Pancreas (tissue), 10 donors: ENCODE measurements around the gene KRTAP19-1. TPM values are rescaled to one million over a fixed set of nuclear protein-coding genes. Genes with fewer than 3 reads are reported as not detected.

Source experiments
- ATAC-seq, 4 donors: fragments of 200-7000 bp; cut with Tn5 transposase; one replicate each; pipeline versions ENCODE4 v1.8.0 to v1.9.1; 2020; ENCODE audit warnings: mild to moderate bottlenecking in 4 of 4, moderate library complexity in 4 of 4
- DNase-seq, 6 donors: peaks; one replicate each; pipeline ENCODE4 v3.0.0-alpha.2; 2020
- FAIRE-seq: peaks from 2 replicates; lab custom pipeline; 2012; peaks lifted over from hg19 to GRCh38; lab: Jason Lieb, UNC
- H3K27ac ChIP-seq, 4 donors: fragments of 200-600 bp; sonication (generic); 1 replicate in 3 of 4; 2 replicates in 1 of 4; pipeline versions ENCODE4 v1.5.0 to v1.8.0; 2020
- H3K27me3 ChIP-seq, 4 donors: fragments of 200-600 bp; one replicate each; pipeline ENCODE4 v1.8.0; 2021
- H3K36me3 ChIP-seq, 3 donors: fragments of 200-600 bp; sonication (generic) in 1 of 3; one replicate each; pipeline versions ENCODE4 v1.5.0 to v1.8.0; 2020 to 2021
- H3K4me1 ChIP-seq, 3 donors: fragments of 200-600 bp; one replicate each; pipeline ENCODE4 v1.8.0; 2021
- H3K4me3 ChIP-seq, 4 donors: fragments of 200-600 bp; sonication (generic) in 2 of 4; one replicate each; pipeline versions ENCODE4 v1.5.0 to v1.8.0; 2020 to 2021
- H3K9me3 ChIP-seq, 4 donors: fragments of 200-600 bp; one replicate each; pipeline ENCODE4 v1.8.0; 2021
- CTCF ChIP-seq, 4 donors: fragments of 200-600 bp; sonication (generic) in 3 of 4; IDR thresholded peaks; one replicate each; pipeline versions ENCODE4 v1.5.0 to v1.8.0; 2021; ENCODE audit warnings: antibody characterized with exemption in 4 of 4
- WGBS, 2 donors: extraction: QIAGEN DNeasy Blood & Tissue Kit; methylation state at CpG; one replicate each; pipeline ENCODE4 v1.1.7; 2013; 5-methylcytosine and 5-hydroxymethylcytosine counted together
- intact Hi-C, 3 donors: fragments of 100-400 bp; cut with DNase I; formaldehyde crosslinking; loops; one replicate each; pipeline versions ENCODE4 v1.11.1 to v1.14.2; 2022
- polyA plus RNA-seq, 2 donors: library from polyadenylated mRNA; stranded (reverse); fragments of 200-250 nt; gene quantifications; one replicate each; pipeline ENCODE4 v1.2.3, GENCODE V29; 2013
- total RNA-seq, 6 donors: library from RNA; stranded (reverse); fragmentation: NEBNext Ultra II Directional in 4 of 6; extraction: Animal tissue kit (Norgen Biotek cat#: 25700) in 4 of 6; gene quantifications; one replicate each; pipeline versions ENCODE4 v1.2.1 to v1.2.4, GENCODE V29; 2021 to 2023
- donor health status: healthy with polysubstance abuse.
- donor health status: DM: no; HTN: no; CAD: no; lungs with moderate emphysema.
- donor health status: DM: no; HTN: no; CAD: no.
- donor health status: control.
- donor health status: control.
- donor health status: Bipolar disorder and iron deficiency.
- donor health status: DM: yes; HTN: yes; CAD: no.
- donor health status: DM: no; HTN: no; CAD: no.
- donor health status: DM: no; HTN: no; CAD: no.
- donor health status: DM: yes; HTN: yes; CAD: no.

Gene KRTAP19-1
- total and polyA plus RNA-seq, 8 donors, result not detected

DNA sequence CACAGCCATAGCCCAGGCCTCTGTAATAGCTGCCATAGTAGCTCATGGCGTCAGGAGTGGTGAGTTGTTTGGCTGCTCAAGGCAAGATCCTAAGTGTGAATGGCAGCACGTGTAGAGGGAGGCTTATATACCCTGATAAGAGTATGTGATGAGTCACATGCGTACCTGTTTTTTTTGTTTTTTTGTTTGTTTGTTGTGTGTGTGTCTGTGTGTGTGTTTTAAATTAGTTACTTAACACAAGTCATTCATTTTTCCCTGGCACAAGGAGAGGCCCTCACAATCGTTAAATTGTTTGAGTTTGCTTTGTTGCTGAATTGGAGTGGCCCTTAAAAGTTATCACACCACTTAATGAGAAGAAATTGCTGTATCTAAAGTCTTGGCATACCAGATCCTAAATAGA lies 16.9 kb upstream of the KRTAP19-1 start, which contains the start of gene KRTAP19-4:
KRTAP19-4 (minus strand) TSS at position 101 of the 400 bp plus-strand sequence; CDS start at position 46, 55 bp downstream.
- FAIRE-seq (no peak), DNase-seq (no peak), ATAC-seq (no peak)
- Histone ChIP-seq H3K27me3 (no peaks in the 10 kb centered on the region), H3K27ac (no peak within 1 kb of the TSS), H3K36me3 (no peaks in the 10 kb centered on the region), H3K4me1 (no peaks in the 10 kb centered on the region), H3K4me3 (no peak within 1 kb of the TSS), H3K9me3 (no peaks in the 10 kb centered on the region)
- no peak for TF ChIP-seq CTCF (IDR thresholded peaks at IDR 0.05)
- intact Hi-C loops, result no loop called here
- 47 to 59% methylated on average over 4 of the region's 4 CpGs for WGBS, 2 donors

GRCh38 chr21:30491963-30492428 lies 11.8 kb upstream of the KRTAP19-1 start, which contains the start of gene KRTAP19-3:
TSS of gene KRTAP19-3 (minus strand) at chr21:30492013. CDS start at chr21:30491957, 56 bp downstream.
- no peak within 1 kb of the TSS for H3K4me3 ChIP-seq
- DNase-seq (no peak), FAIRE-seq (no peak), ATAC-seq (no peak)
- peaks cover 0 to 4% (median 0%) of the 10 kb centered on the region in 4 donors for H3K27me3 ChIP-seq
- H3K4me1 ChIP-seq, result no peaks in the 10 kb centered on the region
- intact Hi-C loops, result no loop called here
- 69 to 81% methylated on average over 2 of the region's 2 CpGs for WGBS, 2 donors
- TF ChIP-seq CTCF (IDR thresholded peaks at IDR 0.05), result no peak
- H3K36me3 ChIP-seq, result no peaks in the 10 kb centered on the region
- no peaks in the 10 kb centered on the region for H3K9me3 ChIP-seq
- no peak within 1 kb of the TSS for H3K27ac ChIP-seq

DNA sequence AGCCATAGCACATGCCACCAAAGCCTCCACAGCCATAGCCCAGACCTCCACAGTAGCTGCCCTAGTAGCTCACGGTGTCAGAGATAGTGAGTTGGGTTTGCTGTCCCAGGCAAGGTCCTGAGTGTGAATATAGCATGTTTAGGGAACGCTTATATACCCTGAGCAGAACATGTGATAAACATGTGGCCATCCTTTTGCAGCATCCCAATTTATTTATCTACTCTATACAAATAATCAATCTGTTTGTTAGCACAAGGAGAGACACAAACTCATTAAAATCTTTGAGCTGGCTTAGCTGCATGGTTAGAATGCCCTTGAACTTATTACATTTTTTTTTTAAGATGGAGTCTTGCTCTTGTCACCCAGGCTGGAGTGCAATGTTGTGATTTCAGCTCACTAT lies 7.2 kb upstream of the KRTAP19-1 start, which contains the start of gene KRTAP19-2:
KRTAP19-2 (minus strand) TSS at position 101 of the 400 bp plus-strand sequence; CDS start at position 13, 88 bp downstream.
- H3K27me3 ChIP-seq, result peaks cover 0 to 4% (median 0%) of the 10 kb centered on the region in 4 donors
- no peaks in the 10 kb centered on the region for H3K4me1 ChIP-seq
- ATAC-seq, result no peak
- no peak within 1 kb of the TSS for H3K27ac ChIP-seq
- no peak for TF ChIP-seq CTCF (IDR thresholded peaks at IDR 0.05)
- DNase-seq, result no peak
- FAIRE-seq, result no peak
- H3K9me3 ChIP-seq, result no peaks in the 10 kb centered on the region
- WGBS, 2 donors, result 68 to 85% methylated on average over 2 of the region's 2 CpGs
- intact Hi-C loops, result no loop called here
- no peak within 1 kb of the TSS for H3K4me3 ChIP-seq
- H3K36me3 ChIP-seq, result no peaks in the 10 kb centered on the region

GRCh38 chr21:30486180-30486579 lies 6.0 kb upstream of the KRTAP19-1 start:
- WGBS, 2 donors, result 43 to 55% methylated on average over 2 of the region's 2 CpGs
- intact Hi-C loops, result no loop called here
- TF ChIP-seq CTCF (IDR thresholded peaks at IDR 0.05), result no peak
- FAIRE-seq (no peak), DNase-seq (no peak), ATAC-seq (no peak)
- Histone ChIP-seq H3K4me1 (no peaks in the 10 kb centered on the region), H3K4me3 (no peak overlapping the region), H3K27ac (no peak overlapping the region), H3K9me3 (no peaks in the 10 kb centered on the region), H3K36me3 (no peaks in the 10 kb centered on the region), H3K27me3 (peaks cover 0 to 4% (median 0%) of the 10 kb centered on the region in 4 donors)

GRCh38 chr21:30482130-30482529 lies 2.0 kb upstream of the KRTAP19-1 start:
- H3K4me1 ChIP-seq, result no peaks in the 10 kb centered on the region
- ATAC-seq, result no peak
- no peak for FAIRE-seq
- peaks cover 0 to 3% (median 0%) of the 10 kb centered on the region in 4 donors for H3K27me3 ChIP-seq
- H3K4me3 ChIP-seq, result no peak overlapping the region
- no peak for DNase-seq
- H3K27ac ChIP-seq, result no peak overlapping the region
- intact Hi-C loops, result no loop called here
- H3K9me3 ChIP-seq, result no peaks in the 10 kb centered on the region
- WGBS, 2 donors, result 67 to 69% methylated on average over 2 of the region's 2 CpGs
- no peaks in the 10 kb centered on the region for H3K36me3 ChIP-seq
- TF ChIP-seq CTCF (IDR thresholded peaks at IDR 0.05), result no peak
